HG03565 (cell line): ENCODE data around the gene RPL28.
"Not testable (repeated sequence)": the region's sequence is repeated elsewhere in the genome, so short reads cannot be mapped to it uniquely, and the experiment has no call there.

Experiments
- ATAC-seq: cut with Tn5 transposase; IDR thresholded peaks from one replicate; pipeline ENCODE4 v1.9.1; 2021; ENCODE audit warnings: mild to moderate bottlenecking, moderate library complexity; ENCODE audit not compliant: unreplicated experiment

RPL28 gene

DNA sequence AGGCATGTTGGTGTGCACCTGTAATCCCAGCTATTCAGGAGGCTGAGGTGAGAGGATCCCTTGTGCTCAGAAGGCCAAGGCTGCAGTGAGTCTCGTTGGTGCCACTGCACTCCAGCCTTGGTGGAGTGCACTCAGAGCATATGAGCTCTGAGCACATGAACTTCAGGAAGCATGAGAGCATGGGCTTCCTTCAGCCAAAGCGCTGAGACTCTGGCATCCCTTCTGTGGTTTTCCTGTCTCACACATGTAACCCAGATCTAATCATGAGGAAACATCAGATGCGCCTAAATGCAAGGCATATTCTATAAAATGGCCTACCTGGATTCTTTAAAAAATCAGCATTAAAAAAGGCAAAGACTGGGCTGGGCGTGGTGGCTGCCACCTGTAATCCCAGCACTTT, 35.5 kb downstream of the RPL28 start:
- not testable (repeated sequence) for ATAC-seq

DNA sequence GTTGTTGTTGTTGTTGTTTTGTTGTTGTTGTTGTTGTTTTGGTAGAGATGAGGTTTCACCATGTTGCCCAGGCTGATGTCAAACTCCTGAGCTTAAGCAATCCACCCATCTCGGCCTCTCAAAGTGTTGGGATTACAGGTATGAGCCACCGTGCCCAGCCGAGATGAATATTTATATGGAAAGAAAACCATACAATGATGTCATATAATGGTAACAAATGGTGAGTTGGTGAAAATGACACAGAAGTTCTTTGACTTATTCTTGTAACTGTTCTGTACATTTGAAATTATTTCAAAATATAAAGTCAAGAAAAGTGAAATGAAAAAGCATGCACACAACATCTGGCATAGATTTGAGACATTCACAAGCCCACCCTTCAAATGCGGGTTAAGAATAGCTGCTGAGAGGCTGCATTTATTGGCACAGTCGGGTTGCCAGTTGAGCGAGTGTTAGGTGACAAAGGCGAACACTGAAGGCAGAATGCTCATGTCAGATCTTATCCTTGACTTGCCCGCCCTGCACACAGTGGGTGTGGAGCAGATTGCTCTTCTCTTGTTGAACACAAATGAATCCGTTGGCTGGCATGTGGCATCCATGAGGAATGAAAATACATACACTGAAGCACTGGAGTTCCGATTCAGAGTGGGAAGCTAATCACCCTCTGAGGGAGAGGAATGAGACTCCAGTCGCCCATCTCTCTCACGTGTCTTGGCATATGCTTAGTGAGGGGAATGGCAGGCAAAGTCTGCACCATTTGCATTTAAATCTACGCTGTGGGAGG, 37.7 kb downstream of the RPL28 start:
- ATAC-seq: no peak

- no peak for ATAC-seq
Observed at GRCh38 chr19:55424518-55424917, 38.8 kb downstream of the RPL28 start.

DNA sequence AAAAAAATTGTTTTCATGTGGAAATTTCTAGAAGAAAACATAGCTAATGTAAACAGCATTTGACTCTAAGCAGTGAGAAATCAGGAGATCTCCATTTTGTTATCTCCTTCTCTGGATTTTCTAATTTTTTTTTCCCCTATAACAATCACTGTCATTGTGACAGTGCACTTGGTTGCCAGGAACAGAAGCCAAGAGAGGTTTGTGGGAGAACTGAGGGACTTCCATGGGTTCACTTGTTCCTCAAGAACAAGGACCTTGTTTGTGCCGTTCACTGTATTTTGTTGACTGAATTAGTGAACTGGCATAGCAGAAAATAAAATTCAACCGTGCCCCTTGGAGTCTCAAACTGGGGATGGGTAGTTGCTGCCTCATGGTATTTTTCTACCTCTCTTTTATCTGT, 40.3 kb downstream of the RPL28 start:
- no peak for ATAC-seq

DNA sequence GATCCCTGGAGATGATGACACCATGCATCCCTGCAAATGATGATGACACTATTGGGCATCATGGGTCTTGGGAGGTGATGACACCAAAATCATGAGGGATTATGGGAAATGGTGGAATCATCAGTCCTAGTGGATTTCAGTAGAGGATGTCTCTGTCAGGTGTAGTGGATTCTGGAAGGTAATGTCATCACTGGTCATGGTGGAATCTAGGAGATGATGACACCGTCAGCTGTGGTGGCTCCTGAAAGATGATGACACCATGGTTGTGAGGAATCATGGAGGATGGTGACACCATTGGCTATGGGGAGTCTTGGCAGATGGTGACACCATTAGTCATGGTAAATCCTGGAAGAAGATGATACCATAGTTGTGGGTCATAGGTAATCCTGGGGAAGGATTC, 45.5 kb downstream of the RPL28 start:
- ATAC-seq: no peak

DNA sequence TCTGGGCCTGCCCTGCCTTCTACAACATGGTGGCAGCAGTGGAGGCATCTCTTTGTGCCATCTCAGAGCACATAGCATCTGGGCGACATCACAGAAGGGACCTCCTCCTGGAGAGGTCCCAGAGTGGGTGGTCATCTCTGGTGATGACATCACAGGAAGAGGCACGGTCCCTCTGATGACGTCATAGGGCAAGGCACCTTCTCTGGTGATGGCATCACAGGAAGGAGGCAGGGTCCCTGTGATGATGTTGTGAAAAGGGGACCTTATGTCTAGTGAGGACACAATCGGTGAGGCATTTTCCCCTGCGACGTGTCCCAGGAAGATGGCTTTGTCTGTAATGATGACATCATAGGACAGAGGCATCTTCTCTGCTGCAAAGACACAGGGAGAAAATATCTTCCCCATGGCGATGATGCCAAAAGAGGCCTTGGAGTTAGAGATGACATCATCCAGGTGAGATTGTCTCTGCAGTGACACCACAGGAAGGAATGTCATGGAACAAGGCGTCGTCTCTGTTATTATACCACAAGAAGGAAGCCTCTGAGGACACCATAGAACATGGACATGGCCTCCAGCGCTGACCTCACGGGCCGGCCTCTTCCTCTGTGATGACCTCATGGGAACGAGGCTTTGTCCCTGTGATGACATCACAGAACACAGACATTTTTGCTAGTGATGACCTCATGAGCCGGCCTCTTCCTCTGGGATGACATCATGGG, 46.7 kb downstream of the RPL28 start:
- ATAC-seq: no peak

- no peak for ATAC-seq
Observed at GRCh38 chr19:55433292-55433691, 47.6 kb downstream of the RPL28 start.

GRCh38 chr19:55434356-55434919, 48.7 kb downstream of the RPL28 start:
- ATAC-seq: no peak

- ATAC-seq: no peak
Observed at GRCh38 chr19:55435020-55435419, 49.3 kb downstream of the RPL28 start.

GRCh38 chr19:55436847-55437246, 51.1 kb downstream of the RPL28 start:
- ATAC-seq: no peak

- ATAC-seq: no peak
Observed at GRCh38 chr19:55437410-55437809, 51.7 kb downstream of the RPL28 start.

GRCh38 chr19:55439052-55439451, 53.3 kb downstream of the RPL28 start:
- no peak for ATAC-seq

GRCh38 chr19:55440411-55441105, 54.8 kb downstream of the RPL28 start:
- no peak for ATAC-seq

GRCh38 chr19:55441319-55441691, 55.6 kb downstream of the RPL28 start:
- no peak for ATAC-seq

- ATAC-seq: no peak
Observed at GRCh38 chr19:55441692-55442321, 56.1 kb downstream of the RPL28 start.

DNA sequence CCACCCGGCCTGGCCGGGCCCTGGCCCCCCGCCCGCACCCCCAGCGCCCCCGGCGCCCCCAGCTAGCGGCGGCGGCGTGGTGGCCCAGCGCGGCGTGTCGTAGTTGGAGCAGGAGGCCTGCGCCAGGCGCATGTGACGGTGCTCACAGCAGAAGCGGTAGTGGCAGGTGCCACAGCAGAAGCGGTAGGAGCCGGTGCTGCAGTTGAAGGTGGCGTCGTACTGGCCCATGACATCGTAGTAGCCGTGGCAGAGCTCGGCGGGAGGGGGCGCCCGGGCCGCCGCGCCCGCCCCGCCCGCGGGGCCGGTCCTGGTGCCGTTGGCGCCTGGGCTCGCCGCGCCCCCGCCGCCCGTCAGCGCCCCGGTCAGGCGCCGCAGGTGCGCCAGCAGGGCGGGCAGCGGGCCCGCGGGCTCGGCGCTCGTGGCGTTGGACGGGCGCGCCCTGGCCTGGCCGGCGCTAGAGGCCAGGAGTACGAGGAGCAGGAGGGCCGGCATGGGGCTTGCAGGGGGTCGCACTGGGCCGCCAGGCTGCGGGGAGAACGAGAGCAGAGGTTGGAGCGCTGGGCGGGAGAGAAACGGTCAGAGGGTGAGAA, 56.7 kb downstream of the RPL28 start:
- no peak for ATAC-seq

- no peak for ATAC-seq
Observed at GRCh38 chr19:55443045-55443823, 57.5 kb downstream of the RPL28 start, which contains the start of gene SHISA7. TSS of gene SHISA7 (minus strand) at chr19:55443300. CDS start at chr19:55442863, 437 bp downstream.

GRCh38 chr19:55443824-55444480, 58.2 kb downstream of the RPL28 start:
- no peak for ATAC-seq

GRCh38 chr19:55444646-55445045, 58.9 kb downstream of the RPL28 start:
- no peak for ATAC-seq
